ENCODE results near the gene VMAC.

The VMAC gene

GRCh38 chr19:5907241-5907640, 2.6 kb downstream of the VMAC start:
- Histone ChIP-seq H3K9me3 (ENCODE audit: low read depth, low read length) (no peaks in the 10 kb centered on the region), H3K27ac (no peak overlapping the region), H3K9ac (ENCODE audit: insufficient read length) (no peak overlapping the region), H3K36me3 (ENCODE audit: insufficient read depth, low read length) (no peaks in the 10 kb centered on the region; the same call in 1 of the 2 replicates), H3K4me3 (no peak overlapping the region)
- TF ChIP-seq POLR2AphosphoS5 (IDR thresholded peaks at IDR 0.05; ENCODE audit: borderline replicate concordance, low read depth, low read length) (no peak), FOXP2 (optimal IDR thresholded peaks at IDR 0.05; ENCODE audit: control extremely low read depth, extremely low read length, insufficient read depth) (no peak), EZH2 (IDR thresholded peaks at IDR 0.05) (no peak)
- DNase-seq (ENCODE audit: low read depth, low spot score): no peak

GRCh38 chr19:5908773-5909442, 4.2 kb downstream of the VMAC start:
- Histone ChIP-seq H3K36me3 (ENCODE audit: insufficient read depth, low read length) (no peaks in the 10 kb centered on the region), H3K4me3 (no peak overlapping the region), H3K27ac (0 out of 2 replicates have a peak overlapping the region, but pooled peaks have one; percentile 2), H3K9me3 (ENCODE audit: low read depth, low read length) (no peaks in the 10 kb centered on the region), H3K9ac (ENCODE audit: insufficient read length) (no peak overlapping the region)
- no peak for TF ChIP-seq FOXP2 (optimal IDR thresholded peaks at IDR 0.05; ENCODE audit: control extremely low read depth, extremely low read length, insufficient read depth)
- TF ChIP-seq POLR2AphosphoS5 (IDR thresholded peaks at IDR 0.05; ENCODE audit: borderline replicate concordance, low read depth, low read length): no peak
- TF ChIP-seq EZH2 (IDR thresholded peaks at IDR 0.05): no peak
- DNase-seq (ENCODE audit: low read depth, low spot score): no peak

- no peaks in the 10 kb centered on the region for H3K9me3 ChIP-seq (ENCODE audit: low read depth, low read length)
- no peak overlapping the region for H3K27ac ChIP-seq
- no peak overlapping the region for H3K9ac ChIP-seq (ENCODE audit: insufficient read length)
- no peak for TF ChIP-seq FOXP2 (optimal IDR thresholded peaks at IDR 0.05; ENCODE audit: control extremely low read depth, extremely low read length, insufficient read depth)
- no peak for TF ChIP-seq POLR2AphosphoS5 (IDR thresholded peaks at IDR 0.05; ENCODE audit: borderline replicate concordance, low read depth, low read length)
- no peak for TF ChIP-seq EZH2 (IDR thresholded peaks at IDR 0.05)
- no peak overlapping the region for H3K4me3 ChIP-seq
- DNase-seq (ENCODE audit: low read depth, low spot score): no peak
- no peaks in the 10 kb centered on the region; the same call in 1 of the 2 replicates for H3K36me3 ChIP-seq (ENCODE audit: insufficient read depth, low read length)
These were observed 5.9 kb downstream of the VMAC start for GRCh38 chr19:5910638-5910907.

- TF ChIP-seq FOXP2 (optimal IDR thresholded peaks at IDR 0.05; ENCODE audit: control extremely low read depth, extremely low read length, insufficient read depth): no peak
- TF ChIP-seq POLR2AphosphoS5 (IDR thresholded peaks at IDR 0.05; ENCODE audit: borderline replicate concordance, low read depth, low read length): no peak
- no peak for TF ChIP-seq EZH2 (IDR thresholded peaks at IDR 0.05)
- Histone ChIP-seq H3K4me3 (no peak overlapping the region), H3K36me3 (ENCODE audit: insufficient read depth, low read length) (peaks cover 3% of the 10 kb centered on the region; the same call in 1 of the 2 replicates), H3K9ac (ENCODE audit: insufficient read length) (no peak overlapping the region), H3K9me3 (ENCODE audit: low read depth, low read length) (no peaks in the 10 kb centered on the region), H3K27ac (peak overlapping the region; percentile 31; the same call in 1 of the 2 replicates)
- no peak for DNase-seq (ENCODE audit: low read depth, low spot score)
These were observed 6.7 kb downstream of the VMAC start for GRCh38 chr19:5911366-5911765.

- no peak within 1 kb of the TSS for H3K9ac ChIP-seq (ENCODE audit: insufficient read length)
- no peak for DNase-seq (ENCODE audit: low read depth, low spot score)
- H3K9me3 ChIP-seq (ENCODE audit: low read depth, low read length): no peaks in the 10 kb centered on the region
- H3K36me3 ChIP-seq (ENCODE audit: insufficient read depth, low read length): peaks cover 24% of the 10 kb centered on the region; the same call in 1 of the 2 replicates
- TF ChIP-seq FOXP2 (optimal IDR thresholded peaks at IDR 0.05; ENCODE audit: control extremely low read depth, extremely low read length, insufficient read depth) (no peak), POLR2AphosphoS5 (IDR thresholded peaks at IDR 0.05; ENCODE audit: borderline replicate concordance, low read depth, low read length) (no peak; the same call in 1 of the 2 replicates), EZH2 (IDR thresholded peaks at IDR 0.05) (no peak)
- no peak within 1 kb of the TSS for H3K4me3 ChIP-seq
- H3K27ac ChIP-seq: no peak within 1 kb of the TSS
These were observed 9.2 kb downstream of the VMAC start, which contains the start of gene CAPS for GRCh38 chr19:5913739-5914357. TSS of gene CAPS (plus strand) at chr19:5914254. CDS start at chr19:5914407, 153 bp downstream.

GRCh38 chr19:5914358-5914774, 9.7 kb downstream of the VMAC start:
- Histone ChIP-seq H3K36me3 (ENCODE audit: insufficient read depth, low read length) (peaks cover 28% of the 10 kb centered on the region; the same call in 1 of the 2 replicates), H3K27ac (no peak overlapping the region), H3K4me3 (no peak overlapping the region), H3K9me3 (ENCODE audit: low read depth, low read length) (no peaks in the 10 kb centered on the region), H3K9ac (ENCODE audit: insufficient read length) (no peak overlapping the region)
- TF ChIP-seq EZH2 (IDR thresholded peaks at IDR 0.05) (no peak), POLR2AphosphoS5 (IDR thresholded peaks at IDR 0.05; ENCODE audit: borderline replicate concordance, low read depth, low read length) (no peak), FOXP2 (optimal IDR thresholded peaks at IDR 0.05; ENCODE audit: control extremely low read depth, extremely low read length, insufficient read depth) (no peak)
- no peak for DNase-seq (ENCODE audit: low read depth, low spot score)

GRCh38 chr19:5914946-5915781, 10.5 kb downstream of the VMAC start:
- Histone ChIP-seq H3K36me3 (ENCODE audit: insufficient read depth, low read length) (peaks cover 32% of the 10 kb centered on the region; the same call in 1 of the 2 replicates), H3K27ac (no peak overlapping the region), H3K9me3 (ENCODE audit: low read depth, low read length) (no peaks in the 10 kb centered on the region), H3K9ac (ENCODE audit: insufficient read length) (no peak overlapping the region), H3K4me3 (no peak overlapping the region)
- TF ChIP-seq POLR2AphosphoS5 (IDR thresholded peaks at IDR 0.05; ENCODE audit: borderline replicate concordance, low read depth, low read length): no peak
- TF ChIP-seq FOXP2 (optimal IDR thresholded peaks at IDR 0.05; ENCODE audit: control extremely low read depth, extremely low read length, insufficient read depth): no peak
- TF ChIP-seq EZH2 (IDR thresholded peaks at IDR 0.05): no peak
- DNase-seq (ENCODE audit: low read depth, low spot score): no peak

- H3K9ac ChIP-seq (ENCODE audit: insufficient read length): no peak overlapping the region
- H3K9me3 ChIP-seq (ENCODE audit: low read depth, low read length): no peaks in the 10 kb centered on the region
- H3K36me3 ChIP-seq (ENCODE audit: insufficient read depth, low read length): peaks cover 35% of the 10 kb centered on the region; the same call in 1 of the 2 replicates
- no peak overlapping the region for H3K27ac ChIP-seq
- TF ChIP-seq POLR2AphosphoS5 (IDR thresholded peaks at IDR 0.05; ENCODE audit: borderline replicate concordance, low read depth, low read length) (no peak), EZH2 (IDR thresholded peaks at IDR 0.05) (no peak), FOXP2 (optimal IDR thresholded peaks at IDR 0.05; ENCODE audit: control extremely low read depth, extremely low read length, insufficient read depth) (no peak)
- no peak overlapping the region for H3K4me3 ChIP-seq
- no peak for DNase-seq (ENCODE audit: low read depth, low spot score)
These were observed 11.1 kb downstream of the VMAC start for GRCh38 chr19:5915782-5916165.
